K562 (cell line): ENCODE results near the gene CCDC183. TPM values are rescaled to one million over a fixed set of nuclear protein-coding genes. Genes with fewer than 3 reads are reported as not detected.

ENCODE experiments used
- BRF2 ChIP-seq: IDR thresholded peaks from 3 replicates; pipeline ENCODE4 v1.6.1; 2011; ENCODE audit warnings: borderline replicate concordance, mild to moderate bottlenecking; ENCODE audit not compliant: insufficient read length, insufficient read depth
- CREB3L1 ChIP-seq: fragments of 450-650 bp; IDR thresholded peaks from 2 replicates; pipeline ENCODE4 v1.6.1; 2014; ENCODE audit warnings: low read depth, mild to moderate bottlenecking, moderate library complexity, borderline replicate concordance
- E2F4 ChIP-seq: sonication (generic); formaldehyde crosslinking; IDR thresholded peaks from 2 replicates; pipeline ENCODE4 v1.8.0; 2022; ENCODE audit warnings: mild to moderate bottlenecking, low read depth, missing genetic modification reagents
- E2F5 ChIP-seq: sonication (generic); formaldehyde crosslinking; IDR thresholded peaks from 2 replicates; pipeline ENCODE4 v1.8.0; 2022; ENCODE audit warnings: mild to moderate bottlenecking, missing genetic modification reagents
- NR0B1 ChIP-seq: fragments of 450-650 bp; IDR thresholded peaks from one replicate; pipeline ENCODE4 v1.6.1; 2018; ENCODE audit warnings: mild to moderate bottlenecking, moderate library complexity; ENCODE audit not compliant: partially characterized antibody
- RBM25 ChIP-seq: fragments of 200-400 bp; formaldehyde crosslinking; IDR thresholded peaks from 2 replicates; pipeline ENCODE4 v1.6.1; 2018; ENCODE audit warnings: low read length, low read depth, moderate library complexity; ENCODE audit not compliant: severe bottlenecking
- TRIM28 ChIP-seq: fragments of 450-650 bp; IDR thresholded peaks from 2 replicates; pipeline ENCODE4 v1.6.1; 2017
- ZBTB17 ChIP-seq: fragments of 450-650 bp; formaldehyde crosslinking; IDR thresholded peaks from 2 replicates; pipeline ENCODE4 v1.4.0; 2020; ENCODE audit warnings: mild to moderate bottlenecking
- ZNF316 ChIP-seq: fragments of 450-650 bp; IDR thresholded peaks from 2 replicates; pipeline ENCODE4 v1.6.1; 2016
- polyA plus RNA-seq, 8 experiments: library from polyadenylated mRNA; depleted of rRNA in 4 of 8; stranded (reverse) in 5 of 8; unstranded in 3 of 8; fragments of >200 nt; fragmentation: Nextera tagmentation in 2 of 8; fragmentation: Illumina TruSeq in 1 of 8; extraction: Ambion mirVana in 2 of 8; extraction: Trizol in 1 of 8; gene quantifications; 2 replicates each; pipeline versions ENCODE4 v1.2.1 to v1.2.3, GENCODE V29; 2011 to 2014; ENCODE audit warnings: inconsistent platforms in 1 of 8, missing spikeins in 1 of 8
- total RNA-seq, 7 experiments: library from RNA; depleted of rRNA in 6 of 7; stranded (reverse); fragments of >200 nt in 6 of 7; fragmentation: Illumina TruSeq in 2 of 7; extraction: Trizol in 2 of 7; gene quantifications; 2 replicates each; pipeline versions ENCODE4 v1.2.1 to v1.2.3, GENCODE V29; 2011 to 2021; ENCODE audit warnings: low replicate concordance in 1 of 7

CCDC183 gene
- total and polyA plus RNA-seq, 9 of the 15 experiments (the other 6 are each of a cell fraction or from before 2014, with no cell fraction given), result 0.21 to 0.60 (median 0.29) TPM; not detected in 4

GRCh38 chr9:136773386-136774044 is 22.6 kb upstream of the CCDC183 start (continued):
- TF ChIP-seq E2F5 (CRISPR knock-in tag) (no peak), NR0B1 (no peak), BRF2 (no peak), TRIM28 (peak; percentile 88), ZNF316 (no peak), E2F4 (no peak), ZBTB17 (no peak), CREB3L1 (no peak), RBM25 (peak; percentile 59)
